Neutrophil (primary cell): ENCODE measurements around the gene SNX8.

Source experiments
- H3K27ac ChIP-seq: fragments of 200-600 bp; sonication (generic); 2 replicates; pipeline ENCODE4 v1.5.1; 2016; ENCODE audit warnings: mild to moderate bottlenecking, moderate library complexity
- H3K27me3 ChIP-seq: fragments of 200-600 bp; sonication (generic); 2 replicates; pipeline ENCODE4 v1.6.0; 2016; ENCODE audit warnings: mild to moderate bottlenecking
- H3K36me3 ChIP-seq: fragments of 200-600 bp; sonication (generic); 2 replicates; pipeline ENCODE4 v1.5.1; 2017
- H3K4me1 ChIP-seq, 2 experiments: fragments of 200-600 bp in 1 of 2; sonication (generic) in 1 of 2; 1 replicate in 1 of 2; 2 replicates in 1 of 2; pipeline versions ENCODE4 v1.5.1 to v1.6.1; 2013 to 2016; ENCODE audit warnings: low read depth in 1 of 2, low read length in 1 of 2, mild to moderate bottlenecking in 1 of 2, moderate library complexity in 1 of 2; ENCODE audit not compliant: control insufficient read depth in 1 of 2, insufficient read depth in 1 of 2
- H3K4me3 ChIP-seq, 2 experiments: fragments of 200-600 bp in 1 of 2; sonication (generic) in 1 of 2; 1 replicate in 1 of 2; 2 replicates in 1 of 2; pipeline ENCODE4 v1.5.1; 2013 to 2016; ENCODE audit warnings: low read depth in 1 of 2, low read length in 1 of 2, mild to moderate bottlenecking in 1 of 2, moderate library complexity in 1 of 2
- H3K9me3 ChIP-seq: fragments of 200-600 bp; sonication (generic); 2 replicates; pipeline ENCODE4 v1.5.1; 2016
- CTCF ChIP-seq: fragments of 200-600 bp; sonication (generic); IDR thresholded peaks from 2 replicates; pipeline ENCODE4 v1.5.1; 2016; ENCODE audit warnings: antibody characterized with exemption

The SNX8 gene

GRCh38 chr7:2232766-2233520 is 81.3 kb downstream of the SNX8 start, which contains the start of gene MAD1L1:
Gene MAD1L1 (minus strand): TSS chr7:2232945. CDS start chr7:2230133, 2,812 bp downstream.
- Histone ChIP-seq H3K27me3 (no peaks in the 10 kb centered on the region), H3K9me3 (no peaks in the 10 kb centered on the region), H3K4me3 (peak within 1 kb of the TSS; percentile 78 to 83), H3K36me3 (peaks cover 38% of the 10 kb centered on the region), H3K4me1 (peaks cover 9 to 13% of the 10 kb centered on the region in 2 experiments), H3K27ac (peak within 1 kb of the TSS; percentile 28)
- no peak for TF ChIP-seq CTCF

- H3K9me3 ChIP-seq: no peaks in the 10 kb centered on the region
- H3K27ac ChIP-seq: peak overlapping the region; percentile 28
- H3K36me3 ChIP-seq: peaks cover 40% of the 10 kb centered on the region
- H3K4me1 ChIP-seq: peaks cover 9 to 13% of the 10 kb centered on the region in 2 experiments
- no peak for TF ChIP-seq CTCF
- no peaks in the 10 kb centered on the region for H3K27me3 ChIP-seq
- H3K4me3 ChIP-seq: peak overlapping the region; percentile 78 to 83
Measured at GRCh38 chr7:2231992-2232765, 82.1 kb downstream of the SNX8 start.

- Histone ChIP-seq H3K4me3 (no peak overlapping the region), H3K27me3 (no peaks in the 10 kb centered on the region), H3K4me1 (peaks cover 9 to 13% of the 10 kb centered on the region in 2 experiments), H3K36me3 (peaks cover 43% of the 10 kb centered on the region), H3K27ac (no peak overlapping the region), H3K9me3 (no peaks in the 10 kb centered on the region)
- no peak for TF ChIP-seq CTCF
Measured at GRCh38 chr7:2230882-2231281, 83.4 kb downstream of the SNX8 start.

GRCh38 chr7:2230226-2230625 is 84.0 kb downstream of the SNX8 start:
- peaks cover 46% of the 10 kb centered on the region for H3K36me3 ChIP-seq
- TF ChIP-seq CTCF: no peak
- H3K4me3 ChIP-seq: no peak overlapping the region

GRCh38 chr7:2229467-2229866 is 84.8 kb downstream of the SNX8 start:
- no peak overlapping the region for H3K4me3 ChIP-seq
- peaks cover 48% of the 10 kb centered on the region for H3K36me3 ChIP-seq
- no peak for TF ChIP-seq CTCF
- H3K27me3 ChIP-seq: no peaks in the 10 kb centered on the region
- H3K4me1 ChIP-seq: peaks cover 9 to 13% of the 10 kb centered on the region in 2 experiments
- H3K27ac ChIP-seq: no peak overlapping the region
- H3K9me3 ChIP-seq: no peaks in the 10 kb centered on the region

More at GRCh38 chr7:2230226-2230625, 84.0 kb downstream of the SNX8 start:
- Histone ChIP-seq H3K27me3 (no peaks in the 10 kb centered on the region), H3K27ac (no peak overlapping the region), H3K9me3 (no peaks in the 10 kb centered on the region), H3K4me1 (peaks cover 9 to 13% of the 10 kb centered on the region in 2 experiments)
